ENCODE results near the gene HBP1.

- TF ChIP-seq EP300 (IDR thresholded peaks at IDR 0.05) (no peak), CTCF (IDR thresholded peaks at IDR 0.05) (no peak)
These were observed 28.2 kb downstream of the HBP1 start for GRCh38 chr7:107196834-107197610.

Measured in sigmoid colon (tissue), 4 donors.